NCI-H345 treated with DMSO at 0.1 percent for 48 hours (cell line): ENCODE measurements around the gene MRPL52.
"Not testable (repeated sequence)": the region's sequence is repeated elsewhere in the genome, so short reads cannot be mapped to it uniquely, and the experiment has no call there.

Experiments
- DNase-seq: peaks from one replicate; lab custom pipeline; 2025; ENCODE audit not compliant: unreplicated experiment; lab: John Stamatoyannopoulos, UW

The MRPL52 gene

DNA sequence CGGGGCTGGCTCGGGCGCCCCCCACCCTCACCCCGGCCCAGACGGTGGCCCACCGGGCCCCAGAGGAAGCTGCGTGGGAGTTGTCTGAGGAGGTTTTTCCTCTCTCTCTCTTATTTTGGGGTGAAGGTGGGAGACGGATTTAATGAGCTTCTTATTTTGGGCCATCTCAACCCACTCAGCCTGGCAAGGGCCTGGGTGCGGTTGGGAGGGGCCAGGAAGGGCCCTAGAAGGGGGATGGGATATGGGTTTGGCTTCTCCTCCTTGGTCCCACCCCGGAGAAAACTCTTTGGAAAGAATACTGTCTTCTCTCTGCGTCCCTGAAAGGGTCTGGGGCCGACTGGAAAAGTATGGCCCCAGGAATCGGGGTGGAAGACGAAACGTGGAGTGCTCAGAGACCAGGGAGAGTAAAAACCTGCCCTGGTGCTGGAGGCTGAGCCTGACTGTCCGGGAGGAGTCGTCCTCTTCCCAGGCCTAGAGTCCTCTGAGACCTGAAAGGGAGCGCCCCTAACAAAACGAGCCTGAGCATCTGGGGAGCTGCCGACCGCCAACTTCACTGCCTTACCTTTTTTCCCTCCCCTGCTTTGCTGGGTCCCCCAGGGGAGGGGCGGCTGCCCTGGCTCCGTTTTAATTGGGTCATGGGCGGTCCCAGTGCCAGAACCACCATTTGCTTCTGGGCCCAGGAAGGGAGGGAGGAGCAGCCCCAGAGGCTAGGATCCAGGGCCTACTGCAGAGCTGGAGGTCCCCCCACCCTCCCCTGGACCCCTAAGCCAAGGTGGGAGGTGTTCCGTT, 8.3 kb downstream of the MRPL52 start:
- DNase-seq, result no peak

DNA sequence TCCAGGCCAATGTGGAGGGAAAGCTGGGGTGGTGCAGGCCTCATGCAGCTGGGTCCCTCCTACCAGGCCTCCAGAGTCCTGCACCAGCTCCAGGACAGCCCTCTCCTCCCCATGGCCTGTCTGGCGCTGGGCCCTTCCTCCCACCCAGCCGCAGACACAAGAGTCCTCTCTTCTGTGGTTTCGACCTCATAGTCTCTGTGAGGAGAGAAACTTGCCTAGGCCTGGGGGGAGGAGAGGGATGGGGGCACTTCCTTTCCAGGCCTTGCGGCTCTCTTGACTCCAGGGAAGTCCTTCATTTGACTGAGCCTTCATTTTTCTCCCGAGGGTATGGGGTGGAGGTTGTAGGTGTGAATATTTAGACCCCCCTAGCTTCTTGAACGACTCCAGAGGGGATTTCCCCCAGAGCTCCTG, 8.9 kb downstream of the MRPL52 start:
- no peak for DNase-seq

GRCh38 chr14:22839159-22839779, 9.6 kb downstream of the MRPL52 start:
- no peak for DNase-seq

DNA sequence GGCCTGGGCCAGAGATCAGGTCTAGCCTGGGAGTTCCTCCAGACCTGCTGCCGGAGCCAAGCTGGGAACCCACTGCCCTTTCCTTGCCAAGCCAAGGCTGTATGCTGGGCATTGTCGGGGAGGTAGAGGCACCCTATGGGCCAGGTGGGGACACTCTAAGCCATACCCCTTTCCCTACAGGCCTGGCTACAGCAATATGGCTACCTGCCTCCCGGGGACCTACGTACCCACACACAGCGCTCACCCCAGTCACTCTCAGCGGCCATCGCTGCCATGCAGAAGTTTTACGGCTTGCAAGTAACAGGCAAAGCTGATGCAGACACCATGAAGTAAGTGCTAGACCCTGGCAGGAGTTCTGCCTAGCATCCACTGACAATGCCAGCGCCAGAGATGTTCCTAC, 11.6 kb downstream of the MRPL52 start:
- DNase-seq, result no peak

DNA sequence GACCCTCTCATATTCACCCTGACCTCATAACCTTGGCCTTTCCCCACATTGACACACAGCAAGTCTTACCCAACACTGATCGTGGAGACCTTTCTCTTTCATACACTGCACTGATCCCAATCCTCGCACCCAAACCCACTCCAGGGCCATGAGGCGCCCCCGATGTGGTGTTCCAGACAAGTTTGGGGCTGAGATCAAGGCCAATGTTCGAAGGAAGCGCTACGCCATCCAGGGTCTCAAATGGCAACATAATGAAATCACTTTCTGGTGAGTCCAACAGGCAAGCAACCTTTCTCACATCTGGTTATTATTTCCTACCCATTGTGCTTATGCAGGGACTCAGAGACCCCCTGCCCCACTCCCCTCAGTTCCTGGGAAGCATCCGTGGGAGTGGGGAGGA, 12.1 kb downstream of the MRPL52 start:
- DNase-seq, result no peak

- no peak for DNase-seq
Observed at GRCh38 chr14:22842211-22843122, 12.8 kb downstream of the MRPL52 start.

DNA sequence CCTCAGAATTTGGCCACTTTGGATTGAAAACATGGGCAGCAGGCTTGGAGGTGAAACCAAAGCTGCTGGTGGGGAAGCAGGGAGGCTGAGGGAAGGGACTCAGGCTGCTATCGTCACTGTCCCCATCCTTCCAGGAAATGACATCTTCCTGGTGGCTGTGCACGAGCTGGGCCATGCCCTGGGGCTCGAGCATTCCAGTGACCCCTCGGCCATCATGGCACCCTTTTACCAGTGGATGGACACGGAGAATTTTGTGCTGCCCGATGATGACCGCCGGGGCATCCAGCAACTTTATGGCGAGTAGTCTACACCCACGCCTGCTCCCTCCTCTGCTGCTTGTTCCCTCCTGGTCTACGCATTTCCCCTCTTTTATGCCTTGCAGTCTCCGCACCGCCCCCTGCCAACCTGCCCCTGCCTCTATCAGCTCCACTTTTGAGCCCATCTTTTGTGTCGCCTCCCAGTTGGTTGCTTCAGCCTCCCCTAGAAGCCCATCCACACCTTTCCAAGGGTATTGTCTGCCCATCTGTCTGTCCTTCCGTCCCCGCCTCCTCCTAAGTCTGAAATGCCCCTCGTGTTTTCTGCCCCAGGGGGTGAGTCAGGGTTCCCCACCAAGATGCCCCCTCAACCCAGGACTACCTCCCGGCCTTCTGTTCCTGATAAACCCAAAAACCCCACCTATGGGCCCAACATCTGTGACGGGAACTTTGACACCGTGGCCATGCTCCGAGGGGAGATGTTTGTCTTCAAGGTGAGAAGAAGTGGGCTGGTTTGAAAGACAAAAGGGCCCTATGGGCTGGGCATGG, 13.6 kb downstream of the MRPL52 start:
- no peak for DNase-seq

- DNase-seq, result no peak
Observed at GRCh38 chr14:22844221-22845102, 14.8 kb downstream of the MRPL52 start.

DNA sequence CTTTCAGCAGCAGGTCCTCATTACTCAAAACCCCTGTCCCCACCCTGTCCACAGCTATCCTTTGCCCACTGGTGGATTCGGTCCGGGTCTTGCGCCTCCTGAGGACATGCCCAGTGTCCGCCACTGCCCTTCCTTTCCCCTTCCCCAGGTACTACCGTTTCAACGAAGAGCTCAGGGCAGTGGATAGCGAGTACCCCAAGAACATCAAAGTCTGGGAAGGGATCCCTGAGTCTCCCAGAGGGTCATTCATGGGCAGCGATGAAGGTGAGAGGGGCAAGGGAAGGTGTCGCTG, 15.4 kb downstream of the MRPL52 start:
- no peak for DNase-seq

DNA sequence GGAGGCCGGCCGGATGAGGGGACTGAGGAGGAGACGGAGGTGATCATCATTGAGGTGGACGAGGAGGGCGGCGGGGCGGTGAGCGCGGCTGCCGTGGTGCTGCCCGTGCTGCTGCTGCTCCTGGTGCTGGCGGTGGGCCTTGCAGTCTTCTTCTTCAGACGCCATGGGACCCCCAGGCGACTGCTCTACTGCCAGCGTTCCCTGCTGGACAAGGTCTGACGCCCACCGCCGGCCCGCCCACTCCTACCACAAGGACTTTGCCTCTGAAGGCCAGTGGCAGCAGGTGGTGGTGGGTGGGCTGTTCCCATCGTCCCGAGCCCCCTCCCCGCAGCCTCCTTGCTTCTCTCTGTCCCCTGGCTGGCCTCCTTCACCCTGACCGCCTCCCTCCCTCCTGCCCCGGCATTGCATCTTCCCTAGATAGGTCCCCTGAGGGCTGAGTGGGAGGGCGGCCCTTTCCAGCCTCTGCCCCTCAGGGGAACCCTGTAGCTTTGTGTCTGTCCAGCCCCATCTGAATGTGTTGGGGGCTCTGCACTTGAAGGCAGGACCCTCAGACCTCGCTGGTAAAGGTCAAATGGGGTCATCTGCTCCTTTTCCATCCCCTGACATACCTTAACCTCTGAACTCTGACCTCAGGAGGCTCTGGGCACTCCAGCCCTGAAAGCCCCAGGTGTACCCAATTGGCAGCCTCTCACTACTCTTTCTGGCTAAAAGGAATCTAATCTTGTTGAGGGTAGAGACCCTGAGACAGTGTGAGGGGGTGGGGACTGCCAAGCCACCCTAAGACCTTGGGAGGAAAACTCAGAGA, 16.3 kb downstream of the MRPL52 start:
- DNase-seq, result no peak

- DNase-seq, result no peak
Observed at GRCh38 chr14:22846811-22847307, 17.2 kb downstream of the MRPL52 start.

DNA sequence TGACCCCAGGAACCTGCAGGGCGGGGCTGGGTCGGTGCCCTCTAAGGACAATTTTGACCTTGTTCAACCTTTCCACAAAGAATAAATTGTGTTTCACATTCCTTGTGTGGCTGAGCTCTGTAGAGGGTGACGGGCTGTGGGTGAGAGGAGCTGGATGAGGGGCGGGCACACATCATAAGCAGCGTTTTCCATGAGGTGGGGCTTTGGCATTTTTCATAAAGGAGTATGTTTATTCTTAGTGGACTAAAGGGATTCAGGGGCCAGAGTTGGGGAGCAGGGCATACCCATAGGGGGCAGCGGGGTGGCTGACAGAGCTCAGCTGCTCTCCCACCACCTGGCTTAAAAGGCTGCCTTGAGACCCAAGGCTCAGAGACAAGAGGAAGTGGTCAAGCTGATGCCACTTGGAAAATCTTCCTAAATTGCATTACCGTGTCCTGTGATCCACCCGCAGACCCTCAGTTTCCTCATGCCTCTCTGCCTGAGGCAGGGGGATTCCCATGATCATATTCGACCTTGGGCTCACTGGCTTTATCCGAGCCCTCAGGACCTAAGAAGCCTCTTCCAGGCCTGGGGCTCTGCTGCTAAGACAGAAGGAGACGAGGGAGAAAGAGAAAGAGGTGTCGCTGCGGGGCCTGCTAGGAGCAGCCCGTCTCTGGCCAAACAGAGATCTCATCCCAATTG, 18.1 kb downstream of the MRPL52 start:
- DNase-seq, result no peak

GRCh38 chr14:22848351-22849164, 18.9 kb downstream of the MRPL52 start:
- DNase-seq, result no peak

- DNase-seq, result no peak
Observed at GRCh38 chr14:22849212-22849819, 19.6 kb downstream of the MRPL52 start.

- DNase-seq, result no peak
Observed at GRCh38 chr14:22850944-22851764, 21.5 kb downstream of the MRPL52 start.

GRCh38 chr14:22852178-22852577, 22.5 kb downstream of the MRPL52 start:
- not testable (repeated sequence) for DNase-seq

- DNase-seq, result no peak
Observed at GRCh38 chr14:22852599-22852939, 22.9 kb downstream of the MRPL52 start.
